H1 (cell line): Measurements from ENCODE around the gene GNB5. TPM values are rescaled to one million over a fixed set of nuclear protein-coding genes. Genes with fewer than 3 reads are reported as not detected.

ENCODE experiments used
- CHD1 ChIP-seq: IDR thresholded peaks from 2 replicates; pipeline ENCODE4 v1.6.1; 2012; ENCODE audit warnings: low read depth, low read length, improper control_type of control experiment
- CHD7 ChIP-seq: fragments of 300-600 bp; sonication (generic); IDR thresholded peaks from 2 replicates; pipeline ENCODE4 v1.7.1; 2012; ENCODE audit warnings: low read length, moderate library complexity, mild to moderate bottlenecking, inconsistent platforms; ENCODE audit not compliant: insufficient replicate concordance
- EGR1 ChIP-seq: IDR thresholded peaks from 2 replicates; pipeline ENCODE4 v1.6.1; 2011; ENCODE audit warnings: low read depth, low read length, borderline replicate concordance
- JUN ChIP-seq: IDR thresholded peaks from 2 replicates; pipeline ENCODE4 v1.6.1; 2011; ENCODE audit warnings: low read depth, mild to moderate bottlenecking, improper control_type of control experiment, low read length
- MAX ChIP-seq: IDR thresholded peaks from 2 replicates; pipeline ENCODE4 v1.6.1; 2012; ENCODE audit warnings: inconsistent platforms
- POU5F1 ChIP-seq: IDR thresholded peaks from 2 replicates; pipeline ENCODE4 v1.6.1; 2011; ENCODE audit warnings: low read depth, mild to moderate bottlenecking, low read length, moderate library complexity
- SUZ12 ChIP-seq: fragments of 200-600 bp; sonication (generic); IDR thresholded peaks from 2 replicates; pipeline ENCODE4 v1.6.1; 2012; ENCODE audit warnings: mild to moderate bottlenecking, inconsistent platforms, low read length, moderate library complexity, mixed read lengths
- polyA plus RNA-seq, 7 experiments: library from polyadenylated mRNA; depleted of rRNA in 3 of 7; stranded (reverse) in 5 of 7; unstranded in 2 of 7; fragments of >200 nt in 5 of 7; fragments of 200-250 nt in 2 of 7; gene quantifications; 1 replicate in 5 of 7; 2 replicates in 1 of 7; 4 replicates in 1 of 7; pipeline versions ENCODE4 v1.2.1 to v1.2.3, GENCODE V29; 2011 to 2013; ENCODE audit warnings: missing spikeins in 2 of 7, mixed read lengths in 2 of 7
- total RNA-seq: library from RNA; stranded (reverse); fragmentation: NEBNext Ultra II Directional; extraction: Animal tissue kit (Norgen Biotek cat#: 25700); gene quantifications from 2 replicates; pipeline ENCODE4 v1.2.1, GENCODE V29; 2021

The GNB5 gene
- total and polyA plus RNA-seq, 2 of the 8 experiments (the other 6 are each of a cell fraction or from before 2014, with no cell fraction given), result 21.7 to 42.5 TPM

- TF ChIP-seq EGR1 (no peak), JUN (no peak), CHD1 (no peak), CHD7 (no peak), POU5F1 (no peak), MAX (no peak), SUZ12 (no peak)
Measured at GRCh38 chr15:52113708-52114107, 77.5 kb downstream of the GNB5 start (continued).
